AG04449 (cell line): ENCODE results near the gene DAAM2.

Source experiments
- CTCF ChIA-PET: fragments of 350-600 bp; formaldehyde crosslinking; extraction: SDS; loops from one replicate; lab custom pipeline; 2021; ENCODE audit warnings: antibody characterized with exemption; lab: Yijun Ruan, JAX
- POLR2A ChIA-PET: fragments of 400-600, 350-600 bp; formaldehyde crosslinking; extraction: SDS; loops from one replicate; lab custom pipeline; 2020; ENCODE audit warnings: antibody characterized with exemption, inconsistent platforms; lab: Yijun Ruan, JAX
- DNase-seq: peaks from one replicate; pipeline ENCODE4 v3.0.0-alpha.2; 2010; ENCODE audit warnings: low read depth, low spot score
- H3K4me3 ChIP-seq: 2 replicates; pipeline ENCODE4 v1.5.1; 2011; ENCODE audit warnings: low read depth, mild to moderate bottlenecking, control low read depth, low read length
- TF ChIP-seq, protein P1 (sequence below): IDR thresholded peaks from one replicate; pipeline ENCODE4 v1.5.1; 2011; ENCODE audit warnings: mild to moderate bottlenecking, moderate library complexity, low read length, control low read depth, inconsistent platforms; ENCODE audit not compliant: insufficient read depth; ENCODE audit errors: missing control alignments

DAAM2 gene

DNA sequence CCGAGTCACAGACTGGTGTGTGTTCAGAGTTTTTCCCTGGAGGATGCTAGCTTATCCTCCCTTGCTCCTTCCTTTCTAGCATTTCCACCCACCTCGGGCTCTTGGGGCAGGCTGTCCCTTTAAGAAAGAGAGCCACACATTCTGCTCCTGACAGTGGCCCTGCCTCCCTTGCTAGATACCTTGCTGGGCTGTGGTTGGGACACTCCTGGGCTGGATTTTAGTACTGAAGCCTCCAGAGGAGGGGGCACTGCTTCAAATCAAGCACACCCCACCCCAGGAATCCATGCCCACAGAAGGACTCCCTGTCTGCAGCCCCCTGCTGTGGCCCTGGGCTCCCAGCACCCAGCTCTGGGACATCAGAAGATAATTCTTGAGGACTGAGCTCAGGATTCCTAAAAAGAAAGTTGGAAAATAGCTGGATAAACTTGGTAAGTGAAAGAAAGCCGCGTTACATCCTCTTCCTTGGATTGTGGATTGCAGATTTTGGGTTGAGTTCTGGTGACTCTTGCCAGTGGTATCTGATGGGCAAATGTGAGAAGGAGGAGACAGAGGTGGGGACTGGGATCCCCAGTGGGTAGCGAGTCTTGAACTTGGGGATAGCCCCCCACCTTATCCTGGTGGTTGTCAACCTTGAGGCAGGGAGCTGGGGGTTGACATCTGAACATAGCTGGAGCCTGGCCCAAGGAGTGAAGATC lies 29.0 kb downstream of the DAAM2 start:
- CTCF ChIA-PET, result interaction anchor here (1.1 to 1.9 kb wide), 4 partner anchors 9 to 45 kb away, joined by 3 to 5 read pairs (median 4); no protein-coding TSS in a partner anchor
- no peak overlapping the region for H3K4me3 ChIP-seq
- no peak for DNase-seq
- TF ChIP-seq, protein P1, sequence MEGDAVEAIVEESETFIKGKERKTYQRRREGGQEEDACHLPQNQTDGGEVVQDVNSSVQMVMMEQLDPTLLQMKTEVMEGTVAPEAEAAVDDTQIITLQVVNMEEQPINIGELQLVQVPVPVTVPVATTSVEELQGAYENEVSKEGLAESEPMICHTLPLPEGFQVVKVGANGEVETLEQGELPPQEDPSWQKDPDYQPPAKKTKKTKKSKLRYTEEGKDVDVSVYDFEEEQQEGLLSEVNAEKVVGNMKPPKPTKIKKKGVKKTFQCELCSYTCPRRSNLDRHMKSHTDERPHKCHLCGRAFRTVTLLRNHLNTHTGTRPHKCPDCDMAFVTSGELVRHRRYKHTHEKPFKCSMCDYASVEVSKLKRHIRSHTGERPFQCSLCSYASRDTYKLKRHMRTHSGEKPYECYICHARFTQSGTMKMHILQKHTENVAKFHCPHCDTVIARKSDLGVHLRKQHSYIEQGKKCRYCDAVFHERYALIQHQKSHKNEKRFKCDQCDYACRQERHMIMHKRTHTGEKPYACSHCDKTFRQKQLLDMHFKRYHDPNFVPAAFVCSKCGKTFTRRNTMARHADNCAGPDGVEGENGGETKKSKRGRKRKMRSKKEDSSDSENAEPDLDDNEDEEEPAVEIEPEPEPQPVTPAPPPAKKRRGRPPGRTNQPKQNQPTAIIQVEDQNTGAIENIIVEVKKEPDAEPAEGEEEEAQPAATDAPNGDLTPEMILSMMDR, result no peak
- POLR2A ChIA-PET, result no interaction called here

GRCh38 chr6:39821742-39822532 lies 29.8 kb downstream of the DAAM2 start:
- ChIA-PET CTCF (interaction anchor here (1.4 kb wide), 1 partner anchor 10 kb away, joined by 4 read pairs; no protein-coding TSS in a partner anchor), POLR2A (no interaction called here)
- TF ChIP-seq, protein P1, result no peak
- H3K4me3 ChIP-seq, result peak overlapping the region; percentile 1; the same call in 1 of the 2 replicates
- no peak for DNase-seq

GRCh38 chr6:39822846-39823815 lies 31.0 kb downstream of the DAAM2 start:
- no peak overlapping the region for H3K4me3 ChIP-seq
- no peak for DNase-seq
- POLR2A ChIA-PET, result no interaction called here
- CTCF ChIA-PET, result interaction anchor here (1.0 kb wide), 1 partner anchor 69 kb away, joined by 3 read pairs; no protein-coding TSS in a partner anchor
- TF ChIP-seq, protein P1, result no peak

DNA sequence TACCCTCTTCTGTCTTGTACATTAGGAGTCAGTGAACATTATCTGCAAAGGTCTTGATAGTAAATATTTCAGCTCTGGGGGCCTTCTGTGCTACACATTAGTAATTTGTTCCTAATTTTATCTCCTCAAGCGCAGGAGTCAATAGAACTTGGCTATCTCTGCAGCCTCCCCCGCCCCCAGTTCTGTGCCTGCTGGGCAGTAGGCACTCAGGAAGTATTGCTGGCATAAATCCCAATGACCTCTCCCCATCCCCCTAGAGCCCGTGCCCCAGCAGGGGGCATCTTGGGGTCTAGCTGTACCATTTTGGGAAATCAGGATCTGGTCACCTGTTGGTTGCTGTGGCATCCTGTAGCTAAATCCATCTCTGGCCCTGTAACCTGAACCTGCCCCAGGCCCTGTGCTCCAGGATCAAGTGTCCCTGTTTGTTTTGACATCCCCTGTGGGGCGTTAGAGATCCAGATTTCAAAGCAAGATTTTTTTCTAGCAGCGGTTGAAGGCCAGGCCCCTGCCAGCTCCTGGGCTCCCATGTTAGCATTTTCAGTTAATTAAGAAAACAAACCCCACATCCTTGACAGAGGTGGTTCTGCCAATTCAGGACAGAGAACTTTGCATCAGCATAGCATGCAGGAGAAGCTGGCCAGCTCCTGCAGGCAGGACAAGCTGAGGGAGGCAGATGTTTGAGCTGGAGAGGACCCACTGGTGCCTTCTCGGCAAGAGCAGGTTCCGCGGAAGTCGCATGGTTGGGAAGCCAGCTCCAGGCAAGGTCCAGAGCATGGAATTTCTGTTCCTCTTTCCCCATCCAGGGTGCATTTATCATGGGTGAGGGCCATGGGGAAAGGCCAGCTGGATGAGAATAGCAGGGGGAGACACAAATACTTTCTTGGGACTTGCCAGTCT lies 32.1 kb downstream of the DAAM2 start:
- DNase-seq, result no peak
- ChIA-PET POLR2A (no interaction called here), CTCF (interaction anchor here (0.7 to 1.0 kb wide), 3 partner anchors 11 to 68 kb away, joined by 3 read pairs; no protein-coding TSS in a partner anchor)
- no peak overlapping the region for H3K4me3 ChIP-seq
- TF ChIP-seq, protein P1, result no peak

DNA sequence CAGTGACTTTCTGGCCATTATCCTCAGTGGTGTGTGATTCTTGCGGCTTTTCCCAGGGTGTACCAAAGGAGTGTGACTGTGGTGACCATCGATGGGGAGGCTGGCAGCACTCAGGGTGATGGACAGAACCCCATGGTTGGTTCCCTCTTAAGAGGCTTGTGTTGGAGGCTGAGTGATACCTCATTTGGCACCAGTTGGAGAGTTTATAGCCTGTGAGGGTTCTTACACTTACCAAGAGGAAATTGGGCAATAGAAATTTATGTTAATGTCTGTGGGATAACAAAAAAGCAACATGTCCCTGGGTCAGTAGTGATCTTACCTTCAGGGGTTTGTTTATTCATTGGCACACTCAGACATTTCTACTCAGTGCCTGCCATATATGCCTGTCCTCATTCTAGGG lies 37.2 kb downstream of the DAAM2 start:
- H3K4me3 ChIP-seq, result no peak overlapping the region
- CTCF ChIA-PET, result no interaction called here
- POLR2A ChIA-PET, result no interaction called here
- DNase-seq, result no peak
- TF ChIP-seq, protein P1, result no peak
